Measurements from ENCODE around the gene SDR39U1.
"Not testable (repeated sequence)": the region's sequence is repeated elsewhere in the genome, so short reads cannot be mapped to it uniquely, and the experiment has no call there.

The SDR39U1 gene

GRCh38 chr14:24458736-24459135 is 16.2 kb upstream of the SDR39U1 start:
- TF ChIP-seq CTCF (conservative IDR thresholded peaks at IDR 0.05; ENCODE audit: low read depth, low read length), result no peak
- H3K4me3 ChIP-seq (ENCODE audit: low read length), result no peak overlapping the region
- DNase-seq (ENCODE audit: low read depth), result no peak

GRCh38 chr14:24456980-24457379 is 14.4 kb upstream of the SDR39U1 start:
- no peak for DNase-seq (ENCODE audit: low read depth)
- no peak for TF ChIP-seq CTCF (conservative IDR thresholded peaks at IDR 0.05; ENCODE audit: low read depth, low read length)
- H3K4me3 ChIP-seq (ENCODE audit: low read length), result no peak overlapping the region

- not testable (repeated sequence) for H3K4me3 ChIP-seq (ENCODE audit: low read length); DNase-seq (ENCODE audit: low read depth)
Observed at GRCh38 chr14:24450828-24451227, 8.3 kb upstream of the SDR39U1 start.

GRCh38 chr14:24443053-24443665 is 583 bp upstream of the SDR39U1 start:
- H3K4me3 ChIP-seq (ENCODE audit: low read length), result peak overlapping the region; percentile 97
- no peak for TF ChIP-seq CTCF (conservative IDR thresholded peaks at IDR 0.05; ENCODE audit: low read depth, low read length)
- no peak for DNase-seq (ENCODE audit: low read depth)

GRCh38 chr14:24441904-24442239 is 704 bp downstream of the SDR39U1 start:
- DNase-seq (ENCODE audit: low read depth), result no peak
- no peak for TF ChIP-seq CTCF (conservative IDR thresholded peaks at IDR 0.05; ENCODE audit: low read depth, low read length)
- H3K4me3 ChIP-seq (ENCODE audit: low read length), result peak overlapping the region; percentile 97

- no peak for TF ChIP-seq CTCF (conservative IDR thresholded peaks at IDR 0.05; ENCODE audit: low read depth, low read length)
- DNase-seq (ENCODE audit: low read depth), result no peak
- H3K4me3 ChIP-seq (ENCODE audit: low read length), result peak overlapping the region; percentile 97
Observed at GRCh38 chr14:24441485-24441884, 1.1 kb downstream of the SDR39U1 start.

GRCh38 chr14:24440606-24441399 is 1.8 kb downstream of the SDR39U1 start:
- no peak for DNase-seq (ENCODE audit: low read depth)
- no peak for TF ChIP-seq CTCF (conservative IDR thresholded peaks at IDR 0.05; ENCODE audit: low read depth, low read length)
- no peak overlapping the region for H3K4me3 ChIP-seq (ENCODE audit: low read length)

All from retinal pigment epithelial cell (primary cell).